Vagina (tissue), 2 donors: ENCODE results near the gene NPAS3.

Experiments
- CTCF ChIP-seq, 3 experiments: fragments of 450-650 bp in 2 of 3; fragments of 200-600 bp in 1 of 3; sonication (generic) in 1 of 3; IDR thresholded peaks; one replicate each; pipeline ENCODE4 v1.5.1; 2017 to 2019; ENCODE audit warnings: antibody characterized with exemption in 3 of 3, mild to moderate bottlenecking in 2 of 3, moderate library complexity in 2 of 3
- POLR2A ChIP-seq, 2 donors: fragments of 450-650 bp; IDR thresholded peaks; one replicate each; pipeline ENCODE4 v1.6.1; 2017; ENCODE audit warnings: antibody characterized with exemption in 2 of 2, mild to moderate bottlenecking in 2 of 2, moderate library complexity in 2 of 2
- POLR2AphosphoS5 ChIP-seq, 2 donors: sonication (generic); formaldehyde crosslinking; IDR thresholded peaks; one replicate each; pipeline ENCODE4 v1.9.0; 2017; ENCODE audit warnings: antibody characterized with exemption in 2 of 2, mild to moderate bottlenecking in 2 of 2, low read depth in 1 of 2; ENCODE audit not compliant: insufficient read depth in 1 of 2

- TF ChIP-seq POLR2AphosphoS5 (IDR thresholded peaks at IDR 0.05; ENCODE audit: insufficient read depth in 1 of 2, low read depth in 1 of 2) (no peak), CTCF (IDR thresholded peaks at IDR 0.05) (no peak), POLR2A (IDR thresholded peaks at IDR 0.05) (no peak)
Observed at GRCh38 chr14:33508126-33509062, 569.7 kb downstream of the NPAS3 start.
